H54 (cell line): Measurements from ENCODE around the gene RBM47.

ENCODE experiments used
- DNase-seq: peaks from one replicate; pipeline ENCODE4 v3.0.0; 2011; ENCODE audit warnings: low spot score, mixed read lengths; ENCODE audit not compliant: insufficient read length
- FAIRE-seq: peaks from 3 replicates; lab custom pipeline; 2011; peaks lifted over from hg19 to GRCh38; lab: Jason Lieb, UNC
- POLR2A ChIP-seq: IDR thresholded peaks from 2 replicates; pipeline ENCODE4 v1.6.1; 2011; ENCODE audit warnings: low read depth, mild to moderate bottlenecking, low read length

The RBM47 gene

DNA sequence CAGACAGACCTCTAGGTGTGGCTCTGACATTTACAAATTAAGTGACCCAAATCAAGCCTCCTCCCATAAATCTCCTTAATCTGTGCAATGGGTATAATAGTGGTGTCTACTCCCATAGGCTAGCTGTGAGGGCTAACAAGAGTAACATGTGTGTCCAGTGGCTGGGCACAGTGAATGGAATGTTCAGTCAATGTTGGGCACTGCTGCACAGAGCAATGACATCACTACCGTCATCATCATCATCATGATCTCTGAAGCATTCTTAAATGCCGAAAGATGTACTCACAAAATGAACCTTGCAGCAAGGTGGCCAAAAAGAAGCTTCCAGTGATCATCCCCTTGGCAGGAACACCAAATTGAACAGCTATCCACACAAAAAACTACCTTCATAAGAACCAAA is 251.0 kb downstream of the RBM47 start:
- no peak for FAIRE-seq

DNA sequence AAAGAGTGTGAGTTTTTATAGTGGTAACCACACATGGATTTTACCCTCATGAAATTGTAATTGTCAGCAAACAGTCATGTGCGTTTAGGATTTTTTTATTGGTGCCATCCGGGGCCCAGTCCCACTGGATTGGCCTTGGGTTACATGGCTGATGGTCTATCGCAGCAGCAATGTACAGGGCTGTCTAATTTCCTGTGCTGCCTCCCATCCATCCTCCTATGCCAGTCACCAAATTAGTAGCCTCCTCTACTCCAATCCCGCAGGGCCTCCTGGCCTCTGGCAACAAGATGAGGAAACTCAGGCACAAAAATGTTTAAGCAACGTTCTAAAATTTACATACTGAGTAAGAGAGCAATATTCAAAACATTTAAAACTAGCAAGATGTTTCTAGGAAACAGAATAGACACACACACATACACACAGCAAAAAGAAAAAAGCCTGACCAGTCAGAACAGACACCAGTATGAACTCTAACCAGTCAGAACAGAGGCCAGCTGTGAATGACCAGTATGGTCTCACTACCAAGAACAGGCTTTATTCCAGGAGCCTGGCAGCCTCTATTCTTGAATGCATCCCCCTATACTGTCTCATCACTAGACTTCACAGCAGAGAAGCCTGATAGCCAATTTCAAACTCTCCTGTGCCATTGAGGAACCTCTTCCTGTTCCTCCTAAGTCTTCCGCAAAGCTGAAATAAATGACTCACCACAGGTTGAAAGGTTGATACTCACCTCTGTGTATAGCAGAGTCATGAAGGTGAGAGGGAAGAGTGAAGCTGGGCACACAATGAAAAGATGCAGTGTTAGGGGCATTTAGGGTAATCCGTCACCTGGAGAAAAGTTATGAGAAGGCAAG is 251.9 kb downstream of the RBM47 start:
- FAIRE-seq (no peak), DNase-seq (no peak)
- no peak for TF ChIP-seq POLR2A

More for the DNA sequence above, 251.0 kb downstream of the RBM47 start:
- no peak for DNase-seq
- no peak for TF ChIP-seq POLR2A

- no peak for TF ChIP-seq POLR2A
- DNase-seq (no peak), FAIRE-seq (no peak)
Observed at GRCh38 chr4:40375620-40376019, 254.0 kb downstream of the RBM47 start.

DNA sequence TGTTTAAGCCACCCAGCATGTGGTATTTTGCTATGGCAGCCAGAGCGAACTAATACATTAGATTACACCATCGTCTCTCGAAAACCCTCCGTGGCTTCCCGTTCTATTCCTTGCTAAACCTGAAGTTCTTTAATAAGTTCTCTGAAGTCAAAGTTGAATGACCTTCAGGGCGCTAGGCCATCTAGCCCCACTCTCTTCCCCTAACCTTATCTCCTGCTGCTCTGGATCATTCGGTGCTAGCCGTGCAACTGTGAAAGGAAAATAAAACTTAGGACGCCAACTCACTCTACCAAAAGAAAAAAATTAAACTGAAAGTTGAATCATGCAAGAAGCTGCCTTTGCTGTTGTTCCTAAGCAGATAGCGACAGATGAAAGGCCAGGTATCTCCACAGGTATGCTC is 254.6 kb downstream of the RBM47 start:
- FAIRE-seq, result no peak
- no peak for TF ChIP-seq POLR2A
- DNase-seq, result no peak

- DNase-seq (no peak), FAIRE-seq (no peak)
- TF ChIP-seq POLR2A, result no peak
Observed at GRCh38 chr4:40373636-40374035, 256.0 kb downstream of the RBM47 start.
